ENCODE data around the gene GRIN2A.

GRIN2A gene

GRCh38 chr16:10181196-10182162, 749 bp downstream of the GRIN2A start:
- peak; percentile 19 for DNase-seq

GRCh38 chr16:10180771-10181163, 1.5 kb downstream of the GRIN2A start:
- no peak for DNase-seq

DNA sequence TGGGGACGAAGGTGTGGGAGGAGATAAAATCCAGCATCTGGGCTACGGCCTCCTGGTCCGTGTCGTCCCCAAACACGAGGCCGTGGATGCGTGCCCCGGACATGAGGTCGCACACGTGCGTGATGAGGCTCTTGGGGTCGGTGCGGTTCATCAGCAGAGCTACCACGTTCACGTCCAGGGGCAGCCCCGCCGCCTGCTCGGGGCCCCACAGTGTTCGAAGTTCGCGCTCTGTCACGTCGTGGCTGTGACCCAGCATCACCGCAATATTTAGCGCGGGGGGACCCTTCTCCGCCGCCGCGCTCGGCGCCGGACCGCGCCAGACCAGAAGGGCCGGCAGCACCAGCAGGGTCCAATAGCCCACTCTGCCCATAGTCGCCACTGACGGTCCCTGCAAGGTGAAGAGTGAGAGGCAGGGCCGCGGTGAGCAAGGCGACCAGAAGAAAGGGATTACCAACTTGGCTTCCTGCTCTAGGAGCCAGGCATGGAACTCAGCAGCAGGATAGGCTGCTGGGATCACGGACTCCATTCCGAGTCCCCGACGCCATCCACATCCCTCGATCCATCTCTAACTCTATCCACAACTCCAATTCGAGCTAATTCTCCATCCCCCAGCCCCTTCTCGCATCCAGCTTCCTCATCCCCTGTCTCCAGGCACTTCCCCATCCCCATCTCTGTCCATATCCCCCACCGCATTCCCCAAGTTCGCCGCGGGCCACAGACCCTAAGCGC, 2.0 kb downstream of the GRIN2A start:
- DNase-seq, result no peak

DNA sequence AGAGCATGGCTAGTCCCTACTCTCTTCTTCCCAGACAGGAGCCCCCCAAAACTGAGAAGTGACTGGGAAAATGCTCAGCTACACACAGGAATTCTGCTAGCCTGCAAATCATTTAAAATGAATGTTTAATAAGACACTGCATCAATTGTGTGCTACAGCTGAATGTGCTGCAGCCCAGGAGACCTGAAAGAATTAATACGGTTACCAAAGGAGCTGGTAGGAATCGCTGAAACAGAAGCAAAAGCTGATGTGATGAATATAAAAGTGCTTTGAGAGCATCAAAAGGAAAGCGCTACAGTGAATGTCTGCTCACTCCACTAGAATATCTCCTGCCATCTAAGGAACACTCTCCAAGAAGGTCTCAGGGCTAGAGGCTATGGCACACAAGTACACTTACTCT, 3.7 kb downstream of the GRIN2A start:
- no peak for DNase-seq

- DNase-seq, result no peak
Measured at GRCh38 chr16:10178080-10178479, 4.1 kb downstream of the GRIN2A start.

DNA sequence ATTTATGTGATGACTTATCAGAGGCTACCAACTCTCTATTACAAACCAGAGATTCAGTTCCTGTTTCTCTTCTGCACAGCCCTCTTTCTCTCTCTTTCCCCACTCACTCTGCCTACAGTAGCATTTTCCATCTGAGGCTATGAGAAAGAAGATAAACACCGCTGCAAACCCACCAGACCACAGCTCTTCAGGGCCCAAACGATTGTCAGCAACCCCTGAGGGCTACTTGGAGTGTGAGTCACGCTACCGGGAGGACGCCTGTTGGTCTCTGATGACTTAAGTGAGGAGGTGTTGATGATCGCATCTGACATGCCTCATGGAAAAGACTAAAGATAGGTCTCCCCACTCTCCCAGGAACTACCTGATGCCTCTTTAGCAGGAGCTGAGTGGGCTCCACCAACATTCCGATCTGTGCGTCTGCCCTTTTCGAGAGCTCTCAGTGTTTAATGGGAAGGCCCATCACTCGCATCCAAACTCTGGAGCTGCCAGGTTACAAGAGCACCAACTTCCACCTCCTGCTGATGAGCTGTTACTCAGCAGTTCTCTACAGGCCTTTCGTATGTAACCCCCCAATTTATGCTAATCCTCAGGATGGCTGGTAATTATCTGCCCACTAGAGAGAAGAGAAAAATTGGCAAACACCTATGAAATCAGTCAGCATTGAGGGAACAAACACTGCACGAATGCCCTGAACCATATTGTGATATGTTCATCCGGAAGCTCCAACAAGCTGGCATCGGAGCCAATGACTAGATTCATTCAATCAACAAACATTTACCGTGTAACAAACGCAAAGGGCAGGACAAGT, 9.2 kb downstream of the GRIN2A start:
- DNase-seq, result no peak

DNA sequence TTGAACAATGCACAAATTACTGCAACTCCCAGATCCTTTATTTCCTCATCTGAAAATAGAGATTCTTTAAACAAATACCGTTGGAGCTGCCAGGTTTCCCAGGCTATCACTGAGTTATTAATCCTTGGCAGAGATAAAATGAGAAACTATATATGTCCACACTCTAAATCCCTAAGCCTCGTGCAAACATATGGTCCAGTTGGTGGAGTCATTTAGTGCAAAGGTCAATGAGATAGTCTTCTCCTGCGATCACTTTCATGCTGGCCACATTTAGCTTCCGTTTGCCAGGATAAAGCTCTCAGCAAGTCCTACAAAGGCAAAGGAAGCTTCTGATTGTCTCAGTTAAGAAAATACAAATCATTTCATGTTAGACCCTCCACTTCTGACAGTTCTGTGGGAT, 11.0 kb downstream of the GRIN2A start:
- no peak for DNase-seq

GRCh38 chr16:10169904-10170410, 12.3 kb downstream of the GRIN2A start:
- no peak for DNase-seq

- DNase-seq, result no peak
Measured at GRCh38 chr16:10169031-10169430, 13.2 kb downstream of the GRIN2A start.

- no peak for DNase-seq
Measured at GRCh38 chr16:10168258-10168657, 14.0 kb downstream of the GRIN2A start.

DNA sequence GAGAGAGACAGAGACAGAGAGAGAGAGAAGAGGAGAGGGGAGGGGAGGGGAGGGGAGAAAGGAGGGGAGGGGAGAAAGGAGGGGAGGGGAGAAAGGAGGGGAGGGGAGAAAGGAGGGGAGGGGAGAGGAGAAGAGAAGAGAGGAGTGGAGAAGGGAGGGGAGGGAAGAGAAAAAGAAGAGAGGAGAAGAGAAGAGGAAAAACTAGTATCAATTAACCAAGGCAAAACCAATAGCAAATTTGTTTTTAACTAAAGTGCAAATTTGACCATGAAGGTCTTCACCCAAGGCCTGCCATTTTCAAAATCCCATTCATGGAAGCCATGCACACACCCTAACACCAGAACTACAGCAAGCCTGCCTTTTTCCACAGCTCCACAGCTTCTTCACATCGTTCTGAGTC, 16.6 kb downstream of the GRIN2A start:
- DNase-seq, result no peak

DNA sequence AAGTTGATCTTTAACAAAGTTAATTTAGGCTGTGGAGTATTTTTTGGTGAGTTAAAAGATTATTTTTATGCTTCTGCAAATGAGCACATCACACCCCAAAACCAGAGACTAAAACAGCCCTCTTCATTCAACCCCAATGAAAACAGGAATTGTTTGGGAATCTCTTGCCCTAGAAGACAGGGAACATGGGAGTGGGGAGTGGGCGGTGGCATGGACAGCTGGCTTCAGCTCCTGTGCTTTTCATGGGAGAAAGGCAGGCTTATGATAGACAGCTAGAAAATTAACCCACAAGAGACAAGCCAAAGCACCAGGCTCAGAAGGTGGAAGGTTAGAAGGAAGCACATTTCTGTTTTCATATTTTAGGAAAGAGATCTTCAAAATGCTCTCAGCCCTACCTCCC, 19.2 kb downstream of the GRIN2A start:
- no peak for DNase-seq

- DNase-seq, result no peak
Measured at GRCh38 chr16:10156099-10156498, 26.1 kb downstream of the GRIN2A start.

GRCh38 chr16:10154389-10154788, 27.8 kb downstream of the GRIN2A start:
- no peak for DNase-seq

DNA sequence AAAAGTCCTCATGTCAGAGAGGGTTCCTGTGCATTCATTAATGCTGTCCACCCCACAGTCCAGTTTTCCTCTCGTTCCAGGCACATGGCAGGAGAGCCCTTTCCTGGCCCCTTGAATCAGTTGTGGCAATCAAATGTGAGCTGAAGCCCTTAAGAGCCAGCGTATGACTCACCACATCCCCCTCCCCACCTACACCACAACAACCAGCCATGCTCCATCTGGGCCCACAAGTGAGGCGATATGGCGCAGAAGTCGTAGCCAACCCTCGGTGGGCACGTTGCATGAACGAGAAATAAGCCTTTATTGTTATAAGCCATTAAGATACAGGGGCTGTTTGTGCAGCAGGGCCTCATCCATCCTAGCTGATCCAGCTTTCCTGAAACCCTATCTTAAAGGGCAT, 28.2 kb downstream of the GRIN2A start:
- DNase-seq, result no peak

DNA sequence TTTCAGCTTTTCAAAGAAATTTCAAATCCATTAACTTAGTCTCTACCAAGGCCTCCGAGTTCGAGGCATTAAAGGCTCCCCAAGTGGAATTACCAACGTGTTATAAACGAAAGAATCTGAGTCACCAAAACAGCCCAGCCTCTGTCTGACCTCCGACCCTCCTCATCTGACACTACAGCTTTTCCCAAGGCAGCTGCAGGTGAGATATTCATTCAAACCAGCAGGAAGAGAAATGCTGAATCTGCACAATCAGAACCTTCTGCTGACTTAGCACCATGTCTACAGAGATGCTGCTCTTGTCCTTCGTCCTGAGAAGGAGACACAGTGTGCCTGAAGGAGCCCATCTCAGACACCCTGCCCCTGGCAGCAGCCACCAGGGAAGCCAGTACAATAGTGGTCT, 30.5 kb downstream of the GRIN2A start:
- no peak for DNase-seq

GRCh38 chr16:10150906-10151305, 31.3 kb downstream of the GRIN2A start:
- no peak for DNase-seq

DNA sequence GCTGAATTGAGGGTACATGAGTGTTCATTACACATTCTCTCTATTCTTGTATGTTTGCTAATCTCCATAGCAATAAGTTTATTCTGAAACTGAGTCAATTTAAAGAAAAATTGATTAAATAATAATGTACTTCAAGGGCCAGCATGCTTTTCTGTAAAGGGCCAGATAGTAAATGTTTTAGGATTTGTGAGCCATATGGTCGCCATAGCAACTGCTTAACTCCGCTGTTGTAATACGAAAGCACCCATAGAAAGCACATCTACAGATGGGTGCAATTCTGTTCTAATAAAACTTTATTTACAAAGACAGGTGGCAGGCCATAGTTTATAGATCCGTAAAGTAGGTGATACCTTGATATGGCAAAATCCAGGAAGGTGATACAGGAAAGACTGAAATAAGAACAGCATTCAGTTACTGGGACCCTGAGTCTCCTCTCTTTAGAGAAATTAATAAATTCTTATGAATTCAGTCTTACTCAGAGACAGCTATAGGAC, 36.6 kb downstream of the GRIN2A start:
- no peak for DNase-seq

DNA sequence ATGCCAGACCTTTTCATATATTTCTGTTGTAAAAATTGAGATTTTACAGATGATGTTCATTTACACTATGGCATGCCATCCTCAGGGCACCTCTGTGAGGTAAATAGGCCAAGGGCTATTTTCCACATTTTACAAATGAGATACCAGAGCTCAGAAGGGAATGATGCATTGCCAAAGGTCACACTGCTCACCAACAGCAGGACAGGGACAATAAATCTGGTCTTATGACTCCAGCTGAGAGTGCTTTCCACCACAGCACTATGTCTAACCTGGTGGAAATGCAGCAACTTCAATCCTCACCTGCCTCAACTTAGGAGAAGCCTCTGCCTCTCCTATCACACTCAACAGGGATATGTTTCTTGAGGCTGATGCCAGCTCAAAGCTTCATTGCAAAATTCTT, 40.6 kb downstream of the GRIN2A start:
- DNase-seq, result no peak

DNA sequence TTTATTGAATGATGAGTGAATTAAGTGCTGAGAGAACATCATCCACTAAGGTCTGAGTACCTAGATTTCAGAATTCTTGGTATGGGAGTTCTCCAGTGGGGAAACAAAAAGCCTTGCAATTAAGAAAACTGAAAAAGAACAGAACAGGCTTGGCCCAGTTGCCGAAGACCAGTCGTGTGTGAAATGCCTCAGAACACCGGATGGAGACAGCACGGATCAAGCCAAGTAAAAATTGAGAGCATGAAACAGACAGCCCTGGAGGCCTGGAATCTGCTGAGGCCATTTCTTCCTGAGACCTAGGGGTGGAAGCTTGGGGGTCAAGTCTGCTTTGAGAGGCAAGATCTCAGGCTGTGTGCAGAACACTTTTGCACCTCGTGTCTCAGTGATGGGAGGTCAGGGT, 43.3 kb downstream of the GRIN2A start:
- DNase-seq, result no peak

GRCh38 chr16:10137341-10137740, 44.9 kb downstream of the GRIN2A start:
- no peak for DNase-seq

DNA sequence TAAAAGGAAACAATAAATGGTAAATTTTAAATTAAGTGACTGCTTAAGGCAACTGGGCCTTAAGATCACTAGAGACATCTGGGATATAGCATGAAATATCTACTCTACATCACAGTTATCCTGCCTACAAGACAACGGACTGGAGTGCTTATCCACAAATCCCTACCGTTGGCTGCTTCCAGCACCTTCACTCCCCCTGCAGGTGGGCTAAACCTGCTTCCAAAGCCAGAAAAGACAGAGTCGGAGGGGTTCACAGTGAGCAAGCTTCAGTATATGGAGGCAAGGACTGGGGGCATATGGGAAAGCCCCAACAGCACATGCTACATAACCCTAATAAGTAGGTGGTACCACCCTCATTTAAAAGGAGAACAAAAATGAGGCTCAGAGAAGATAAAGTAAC, 45.3 kb downstream of the GRIN2A start:
- DNase-seq, result no peak

GRCh38 chr16:10130538-10130937, 51.7 kb downstream of the GRIN2A start:
- DNase-seq, result no peak

Measured in NCI-H2171 treated with DMSO at 0.1 percent for 48 hours (cell line).